ENCODE data around the gene FUS. TPM values are rescaled to one million over a fixed set of nuclear protein-coding genes. Genes with fewer than 3 reads are reported as not detected.

Gene FUS
- total and polyA plus RNA-seq, 10 donors = 119 to 694 (median 337) TPM

DNA sequence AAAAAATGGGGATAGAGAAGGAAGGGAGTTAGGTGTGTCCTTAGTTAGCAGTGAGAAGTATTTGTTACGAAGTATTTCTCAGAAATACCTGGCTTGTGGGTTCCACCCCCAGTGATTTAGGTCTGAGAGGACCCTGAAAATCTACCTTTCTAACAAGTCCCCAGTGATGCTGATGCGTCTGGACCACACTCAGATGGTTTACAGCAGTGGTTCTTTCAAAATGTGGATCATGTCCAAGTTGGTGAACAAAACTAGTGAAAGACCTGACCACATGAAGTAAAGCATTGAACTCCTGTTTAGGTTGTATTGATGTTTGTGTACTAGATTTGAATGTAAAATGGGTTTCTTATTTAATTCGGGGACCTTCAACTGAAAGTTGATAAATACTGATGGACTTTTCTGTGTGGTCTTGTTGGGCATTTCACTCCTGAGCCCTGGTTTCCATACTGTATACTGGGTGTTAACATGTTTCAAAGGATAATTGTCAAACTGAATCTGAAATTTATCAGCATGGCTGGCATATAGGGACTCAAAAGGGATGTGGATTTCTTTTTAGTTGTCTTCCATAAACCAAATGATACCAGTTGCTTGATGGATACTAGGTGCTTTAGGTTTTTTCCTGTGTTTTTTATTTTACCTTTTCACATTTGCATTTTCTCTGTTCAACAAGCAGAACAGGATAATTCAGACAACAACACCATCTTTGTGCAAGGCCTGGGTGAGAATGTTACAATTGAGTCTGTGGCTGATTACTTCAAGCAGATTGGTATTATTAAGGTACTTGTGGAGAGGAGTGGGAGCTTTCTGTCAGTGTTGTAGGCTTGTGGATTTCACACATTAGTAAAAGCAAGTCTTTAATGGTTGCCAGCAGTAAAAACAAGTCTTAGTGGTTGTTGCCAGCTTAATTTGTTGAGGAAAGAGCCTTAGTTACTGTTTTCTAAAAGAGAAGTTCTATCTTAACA is 8.8 kb downstream of the FUS start:
- Histone ChIP-seq H3K27ac (peak overlapping the region in 2 of 8 donors; percentile 12 to 66), H3K36me3 (peaks cover 15 to 100% (median 100%) of the 10 kb centered on the region in 6 donors), H3K9me3 (no peaks in the 10 kb centered on the region), H3K27me3 (replicated peaks in 1 of 7) (no peaks in the 10 kb centered on the region), H3K4me3 (no peak overlapping the region), H3K4me1 (peaks cover 12 to 99% (median 53%) of the 10 kb centered on the region in 6 donors)
- 85 to 91% (median 87%) methylated on average over 3 of the region's 3 CpGs for WGBS, 5 donors
- intact Hi-C loops (cut with DNase I; ENCODE audit: low total_unique reads) = no loop called here
- TF ChIP-seq CTCF (IDR thresholded peaks at IDR 0.05 in 8 of 11, conservative IDR thresholded peaks at IDR 0.05 in 3 of 11) = no peak
- TF ChIP-seq POLR2AphosphoS5 (IDR thresholded peaks at IDR 0.05) = peak in 1 of 3 donors; percentile 25
- no peak for DNase-seq

DNA sequence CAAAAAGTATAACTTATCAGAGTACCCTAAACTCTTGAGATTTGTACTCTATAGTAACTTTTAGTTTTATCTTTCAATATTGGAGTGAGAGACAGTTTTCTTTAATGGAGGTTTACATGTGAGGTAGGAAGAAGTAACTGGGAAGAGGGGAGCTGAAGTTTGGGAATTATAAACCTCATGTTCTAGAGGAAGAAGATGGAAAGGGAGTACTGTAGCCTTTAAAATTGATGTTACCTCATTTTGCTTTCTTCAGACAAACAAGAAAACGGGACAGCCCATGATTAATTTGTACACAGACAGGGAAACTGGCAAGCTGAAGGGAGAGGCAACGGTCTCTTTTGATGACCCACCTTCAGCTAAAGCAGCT is 9.5 kb downstream of the FUS start:
- H3K27me3 ChIP-seq (replicated peaks in 1 of 7) = no peaks in the 10 kb centered on the region
- intact Hi-C loops (cut with DNase I; ENCODE audit: low total_unique reads) = no loop called here

GRCh38 chr16:31190061-31190460 is 10.1 kb downstream of the FUS start:
- peaks cover 15 to 100% (median 100%) of the 10 kb centered on the region in 6 donors for H3K36me3 ChIP-seq
- TF ChIP-seq POLR2AphosphoS5 (IDR thresholded peaks at IDR 0.05) = peak; percentile 29 to 41 (median 36)
- TF ChIP-seq POLR2A (IDR thresholded peaks at IDR 0.05) = no peak
- peak overlapping the region in 3 of 8 donors; percentile 21 to 66 (median 40) for H3K27ac ChIP-seq
- H3K27me3 ChIP-seq (replicated peaks in 1 of 7) = no peaks in the 10 kb centered on the region
- peaks cover 4 to 98% (median 47%) of the 10 kb centered on the region in 6 donors for H3K4me1 ChIP-seq
- intact Hi-C loops (cut with DNase I; ENCODE audit: low total_unique reads) = no loop called here
- H3K9me3 ChIP-seq = no peaks in the 10 kb centered on the region
- DNase-seq = peak; percentile 55
- 87 to 96% (median 93%) methylated on average over 12 of the region's 12 CpGs for WGBS, 5 donors
- no peak overlapping the region for H3K4me3 ChIP-seq

More for the DNA sequence above, 9.5 kb downstream of the FUS start:
- Histone ChIP-seq H3K36me3 (peaks cover 15 to 100% (median 100%) of the 10 kb centered on the region in 6 donors), H3K27ac (peak overlapping the region in 1 of 8 donors; percentile 66), H3K4me1 (peaks cover 6 to 99% (median 48%) of the 10 kb centered on the region in 6 donors), H3K9me3 (no peaks in the 10 kb centered on the region), H3K4me3 (no peak overlapping the region)
- TF ChIP-seq CTCF (IDR thresholded peaks at IDR 0.05 in 8 of 11, conservative IDR thresholded peaks at IDR 0.05 in 3 of 11) = no peak
- no peak for TF ChIP-seq POLR2A (IDR thresholded peaks at IDR 0.05)
- no peak for TF ChIP-seq POLR2AphosphoS5 (IDR thresholded peaks at IDR 0.05)
- WGBS, 5 donors = 81 to 93% (median 89%) methylated on average over 2 of the region's 2 CpGs
- DNase-seq = no peak

DNA sequence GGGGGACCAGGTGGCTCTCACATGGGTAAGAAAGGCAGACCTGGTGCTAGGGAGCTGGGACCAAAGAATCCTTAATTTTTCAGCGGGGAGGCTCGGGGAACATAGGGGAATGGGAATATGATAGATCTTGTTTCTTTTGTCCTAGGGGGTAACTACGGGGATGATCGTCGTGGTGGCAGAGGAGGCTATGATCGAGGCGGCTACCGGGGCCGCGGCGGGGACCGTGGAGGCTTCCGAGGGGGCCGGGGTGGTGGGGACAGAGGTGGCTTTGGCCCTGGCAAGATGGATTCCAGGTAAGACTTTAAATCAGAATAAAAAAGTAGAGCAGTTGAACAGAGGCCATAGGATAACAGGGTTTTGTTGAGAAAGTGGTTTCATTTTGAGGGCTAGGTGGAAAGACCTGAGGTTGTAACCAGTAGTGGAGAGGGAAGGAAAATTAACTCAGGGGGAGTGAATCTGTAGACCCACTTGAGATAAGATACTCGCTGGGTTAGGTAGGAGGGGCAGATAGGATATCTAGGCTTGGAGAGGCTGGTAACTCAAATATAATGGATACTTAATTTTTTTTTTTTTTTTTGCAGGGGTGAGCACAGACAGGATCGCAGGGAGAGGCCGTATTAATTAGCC is 11.0 kb downstream of the FUS start:
- no peak for TF ChIP-seq POLR2A (IDR thresholded peaks at IDR 0.05)
- TF ChIP-seq POLR2AphosphoS5 (IDR thresholded peaks at IDR 0.05) = peak in 1 of 3 donors; percentile 60
- no peak for TF ChIP-seq CTCF (IDR thresholded peaks at IDR 0.05 in 8 of 11, conservative IDR thresholded peaks at IDR 0.05 in 3 of 11)
- H3K9me3 ChIP-seq = no peaks in the 10 kb centered on the region
- intact Hi-C loops (cut with DNase I; ENCODE audit: low total_unique reads) = no loop called here
- WGBS, 5 donors = 90 to 95% (median 94%) methylated on average over 17 of the region's 17 CpGs
- H3K4me3 ChIP-seq = no peak overlapping the region
- peak overlapping the region in 5 of 8 donors; percentile 11 to 66 (median 40) for H3K27ac ChIP-seq
- H3K4me1 ChIP-seq = peaks cover 0 to 98% (median 41%) of the 10 kb centered on the region in 6 donors
- DNase-seq = peak; percentile 51
- H3K36me3 ChIP-seq = peaks cover 15 to 100% (median 100%) of the 10 kb centered on the region in 6 donors
- H3K27me3 ChIP-seq (replicated peaks in 1 of 7) = no peaks in the 10 kb centered on the region
